ENCODE data around the gene PDZRN4. TPM values are rescaled to one million over a fixed set of nuclear protein-coding genes. Genes with fewer than 3 reads are reported as not detected.

The PDZRN4 gene
- total and polyA plus RNA-seq, 9 donors: 1.5 to 11.0 (median 4.1) TPM

GRCh38 chr12:41521872-41522379, 333.8 kb downstream of the PDZRN4 start:
- intact Hi-C loops (cut with DNase I): no loop called here
- Histone ChIP-seq H3K9me3 (no peaks in the 10 kb centered on the region), H3K4me3 (no peak overlapping the region), H3K4me1 (ENCODE audit: insufficient read depth) (no peaks in the 10 kb centered on the region), H3K27ac (no peak overlapping the region), H3K36me3 (no peaks in the 10 kb centered on the region), H3K27me3 (no peaks in the 10 kb centered on the region)
- no peak for TF ChIP-seq EP300 (IDR thresholded peaks at IDR 0.05)
- no peak for TF ChIP-seq CTCF (IDR thresholded peaks at IDR 0.05)
- no peak for TF ChIP-seq POLR2A (IDR thresholded peaks at IDR 0.05)
- no peak for DNase-seq
- WGBS, 3 donors: 0 to 3% (median 2%) methylated on average over 1 of the region's 1 CpG

GRCh38 chr12:41527062-41527461, 338.9 kb downstream of the PDZRN4 start:
- no peak for TF ChIP-seq POLR2A (IDR thresholded peaks at IDR 0.05)
- TF ChIP-seq CTCF (IDR thresholded peaks at IDR 0.05): no peak
- TF ChIP-seq EP300 (IDR thresholded peaks at IDR 0.05): no peak
- DNase-seq: no peak
- no peak overlapping the region for H3K27ac ChIP-seq
- H3K4me3 ChIP-seq: no peak overlapping the region
- H3K36me3 ChIP-seq: no peaks in the 10 kb centered on the region
- H3K4me1 ChIP-seq (ENCODE audit: insufficient read depth): no peaks in the 10 kb centered on the region
- no peaks in the 10 kb centered on the region for H3K27me3 ChIP-seq
- 88 to 97% (median 95%) methylated on average over 2 of the region's 2 CpGs for WGBS, 3 donors
- intact Hi-C loops (cut with DNase I): no loop called here
- no peaks in the 10 kb centered on the region for H3K9me3 ChIP-seq

GRCh38 chr12:41527534-41528116, 339.5 kb downstream of the PDZRN4 start:
- intact Hi-C loops (cut with DNase I): no loop called here
- no peak overlapping the region for H3K4me3 ChIP-seq
- DNase-seq: no peak
- no peaks in the 10 kb centered on the region for H3K9me3 ChIP-seq
- no peaks in the 10 kb centered on the region for H3K36me3 ChIP-seq
- H3K27me3 ChIP-seq: no peaks in the 10 kb centered on the region
- 50 to 64% (median 53%) methylated on average over 4 of the region's 4 CpGs for WGBS, 3 donors
- no peak overlapping the region for H3K27ac ChIP-seq
- TF ChIP-seq POLR2A (IDR thresholded peaks at IDR 0.05) (no peak), CTCF (IDR thresholded peaks at IDR 0.05) (no peak), EP300 (IDR thresholded peaks at IDR 0.05) (no peak)
- no peaks in the 10 kb centered on the region for H3K4me1 ChIP-seq (ENCODE audit: insufficient read depth)

- no peak overlapping the region for H3K4me3 ChIP-seq
- no peak overlapping the region for H3K27ac ChIP-seq
- WGBS, 3 donors: 93% methylated on average over 3 of the region's 3 CpGs
- H3K36me3 ChIP-seq: no peaks in the 10 kb centered on the region
- no peak for DNase-seq
- no peaks in the 10 kb centered on the region for H3K9me3 ChIP-seq
- H3K4me1 ChIP-seq (ENCODE audit: insufficient read depth): no peaks in the 10 kb centered on the region
- TF ChIP-seq EP300 (IDR thresholded peaks at IDR 0.05): no peak
- TF ChIP-seq POLR2A (IDR thresholded peaks at IDR 0.05): no peak
- intact Hi-C loops (cut with DNase I): no loop called here
- no peaks in the 10 kb centered on the region for H3K27me3 ChIP-seq
Measured at GRCh38 chr12:41528874-41529273, 340.8 kb downstream of the PDZRN4 start.

- DNase-seq: no peak
- Histone ChIP-seq H3K27ac (no peak overlapping the region), H3K36me3 (no peaks in the 10 kb centered on the region), H3K9me3 (no peaks in the 10 kb centered on the region), H3K4me3 (no peak overlapping the region), H3K27me3 (no peaks in the 10 kb centered on the region), H3K4me1 (ENCODE audit: insufficient read depth) (no peaks in the 10 kb centered on the region)
- no peak for TF ChIP-seq EP300 (IDR thresholded peaks at IDR 0.05)
- no peak for TF ChIP-seq POLR2A (IDR thresholded peaks at IDR 0.05)
- TF ChIP-seq CTCF (IDR thresholded peaks at IDR 0.05): no peak
- 91 to 93% (median 92%) methylated on average over 5 of the region's 5 CpGs for WGBS, 3 donors
- intact Hi-C loops (cut with DNase I): no loop called here
Measured at GRCh38 chr12:41530441-41530840, 342.3 kb downstream of the PDZRN4 start.

All from ovary (tissue), 9 donors.